ENCODE results near the gene CEMIP. TPM values are rescaled to one million over a fixed set of nuclear protein-coding genes. Genes with fewer than 3 reads are reported as not detected.
"Not testable (repeated sequence)": the region's sequence is repeated elsewhere in the genome, so short reads cannot be mapped to it uniquely, and the experiment has no call there.

The CEMIP gene
- total and polyA plus RNA-seq, 2 of the 4 experiments (the other 2 are of a cell fraction): 63.8 to 78.0 TPM

GRCh38 chr15:80763235-80763634 lies 15.9 kb upstream of the CEMIP start:
- H4K8ac ChIP-seq (ENCODE audit: low read depth in 2 of 2, low read length in 2 of 2); intact Hi-C loops (cut with micrococcal nuclease); H3K4ac ChIP-seq (ENCODE audit: low read depth, low read length); H4K5ac ChIP-seq (ENCODE audit: low read depth, low read length); H2BK15ac ChIP-seq (ENCODE audit: low read depth, low read length); H2AK5ac ChIP-seq (ENCODE audit: low read depth, low read length); DNase-seq; H4K91ac ChIP-seq (ENCODE audit: insufficient read depth, low read depth, low read length); H3K9me3 ChIP-seq (ENCODE audit: control insufficient read depth, insufficient read depth, low read length); H3K14ac ChIP-seq (replicated peaks; ENCODE audit: low read depth, low read length); H3K36me3 ChIP-seq (ENCODE audit: control insufficient read depth, insufficient read depth, low read length); H2AFZ ChIP-seq (replicated peaks; ENCODE audit: low read length, poor library complexity); H2BK5ac ChIP-seq (ENCODE audit: low read depth, low read length, poor library complexity, severe bottlenecking); H3K79me1 ChIP-seq (ENCODE audit: low read depth in 1 of 2, low read length in 2 of 2); H2AK9ac ChIP-seq (replicated peaks; ENCODE audit: low read depth, low read length, poor library complexity); ATAC-seq (ENCODE audit: low read depth); H3K27me3 ChIP-seq (ENCODE audit: control insufficient read depth, insufficient read depth, low read length); H4K20me1 ChIP-seq (ENCODE audit: insufficient read depth, low read length); H2BK20ac ChIP-seq (ENCODE audit: low read depth, low read length); H3K27ac ChIP-seq (ENCODE audit: insufficient read depth, low read length); H3K18ac ChIP-seq (ENCODE audit: low read depth, low read length); H3K23ac ChIP-seq (ENCODE audit: low read depth, low read length); H3K4me3 ChIP-seq (ENCODE audit: insufficient read depth, low read depth, low read length); H2BK120ac ChIP-seq (ENCODE audit: low read depth, low read length); H3K4me1 ChIP-seq (ENCODE audit: control insufficient read depth, insufficient read depth, low read length); H3K9ac ChIP-seq (ENCODE audit: low read depth, low read length); BruUV-seq (replicated peaks); in situ Hi-C loops (cut with MboI; ENCODE audit: low sequenced_read_pairs); H3K9me1 ChIP-seq (ENCODE audit: insufficient read depth, low read length); dilution Hi-C loops (cut with HindIII; ENCODE audit: low sequenced_read_pairs, unreplicated experiment); H3K56ac ChIP-seq (ENCODE audit: extremely low read depth, insufficient read depth, low read length); H3K4me2 ChIP-seq (ENCODE audit: low read depth, low read length): not testable (repeated sequence)
- ChIA-PET POLR2A (ENCODE audit: unreplicated experiment) (interaction anchor here (0.5 kb wide), 1 partner anchor 174 kb away, joined by 3 read pairs; no protein-coding TSS in a partner anchor), CTCF (interaction anchor here (0.7 kb wide), 1 partner anchor 578 kb away, joined by 3 read pairs; no protein-coding TSS in a partner anchor)
- no CpG with 5 or more reads among the region's 3 CpGs for WGBS, 2 experiments (ENCODE audit: extremely low coverage in 2 of 2, insufficient read length in 1 of 2)

All from IMR-90 (cell line).